Left forelimb (tissue), 1 donor: Measurements from ENCODE around the gene BCL2L1.
"Not testable (repeated sequence)": the region's sequence is repeated elsewhere in the genome, so short reads cannot be mapped to it uniquely, and the experiment has no call there.

Source experiments
- DNase-seq: peaks from one replicate; pipeline ENCODE4 v3.0.0-alpha.2; 2018; ENCODE audit warnings: low spot score

The BCL2L1 gene

DNA sequence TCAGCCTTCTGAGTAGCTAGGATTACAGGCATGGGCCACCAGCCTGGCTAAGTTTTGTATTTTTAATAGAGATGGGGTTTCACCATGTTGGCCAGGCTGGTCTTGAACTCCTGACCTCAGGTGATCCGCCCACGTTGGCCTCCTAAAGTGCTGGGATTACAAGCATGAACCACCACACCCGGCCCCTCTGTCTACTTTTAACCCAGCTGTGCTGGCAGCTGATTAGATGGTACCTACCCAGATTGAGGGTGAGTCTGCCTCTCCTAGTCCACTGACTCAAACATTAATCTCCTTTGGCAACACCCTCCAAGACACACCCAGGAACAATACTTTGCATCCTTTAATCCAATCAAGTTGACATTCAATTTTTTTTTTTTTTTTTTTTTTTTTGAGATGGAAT, 74.6 kb downstream of the BCL2L1 start:
- DNase-seq = not testable (repeated sequence)

DNA sequence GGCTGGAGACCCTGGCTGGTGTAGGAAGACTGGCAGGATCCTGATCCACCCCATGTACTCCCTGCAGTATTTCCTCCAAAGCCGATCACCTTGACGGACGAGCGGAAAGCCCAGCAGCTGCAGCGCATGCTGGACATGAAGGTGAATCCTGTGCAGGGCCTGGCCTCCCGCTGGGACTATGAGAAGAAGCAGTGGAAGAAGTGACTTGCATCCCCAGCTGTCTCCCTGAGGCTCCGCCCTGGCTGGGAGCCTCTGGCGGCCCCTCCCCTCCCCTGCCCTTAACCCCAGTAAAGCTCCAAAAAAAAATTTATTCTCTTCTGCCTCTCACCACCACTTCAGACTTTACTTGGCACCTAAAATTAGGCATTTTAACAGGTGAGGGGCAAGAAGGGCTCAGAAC, 78.0 kb downstream of the BCL2L1 start:
- no peak for DNase-seq

GRCh38 chr20:31643522-31643921, 79.1 kb downstream of the BCL2L1 start:
- DNase-seq = no peak

DNA sequence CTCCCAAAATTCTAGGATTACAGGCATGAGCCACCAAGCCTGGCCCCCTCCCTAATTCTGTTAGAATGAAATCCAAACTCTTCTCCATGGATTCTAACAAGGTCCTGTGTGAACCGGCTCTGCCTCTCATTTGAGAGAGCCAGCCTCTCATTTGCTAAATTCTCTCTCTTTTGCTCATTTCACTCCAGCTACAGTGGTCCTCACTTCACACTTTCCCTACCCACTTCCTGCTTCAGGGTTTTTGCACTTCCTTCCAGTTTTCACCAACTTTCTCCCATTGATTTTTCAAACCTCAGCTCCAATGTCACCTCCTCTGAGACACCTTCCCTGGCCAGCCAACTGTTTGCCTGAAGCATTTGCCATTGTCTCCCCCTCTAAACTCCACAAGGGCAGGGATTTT, 79.8 kb downstream of the BCL2L1 start:
- DNase-seq = no peak

DNA sequence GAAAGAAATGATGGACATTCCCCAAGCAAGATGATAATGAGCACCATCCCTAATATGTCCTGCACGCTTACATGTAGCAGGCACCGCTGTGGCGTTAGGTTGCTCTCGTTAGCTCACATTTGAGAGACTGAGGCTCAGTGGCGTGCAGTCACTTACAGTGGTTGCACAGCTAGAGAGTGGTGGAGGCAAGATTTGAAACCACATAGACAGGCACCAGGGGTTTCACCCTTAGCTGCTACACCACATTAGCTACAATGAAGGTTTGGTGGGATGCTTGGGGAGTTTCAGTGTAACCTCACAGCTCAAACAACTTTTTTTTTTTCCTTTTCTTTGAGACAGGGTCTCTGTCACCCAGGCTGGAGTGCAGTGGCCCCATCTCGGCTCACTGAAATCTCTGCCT, 81.3 kb downstream of the BCL2L1 start:
- DNase-seq = no peak

DNA sequence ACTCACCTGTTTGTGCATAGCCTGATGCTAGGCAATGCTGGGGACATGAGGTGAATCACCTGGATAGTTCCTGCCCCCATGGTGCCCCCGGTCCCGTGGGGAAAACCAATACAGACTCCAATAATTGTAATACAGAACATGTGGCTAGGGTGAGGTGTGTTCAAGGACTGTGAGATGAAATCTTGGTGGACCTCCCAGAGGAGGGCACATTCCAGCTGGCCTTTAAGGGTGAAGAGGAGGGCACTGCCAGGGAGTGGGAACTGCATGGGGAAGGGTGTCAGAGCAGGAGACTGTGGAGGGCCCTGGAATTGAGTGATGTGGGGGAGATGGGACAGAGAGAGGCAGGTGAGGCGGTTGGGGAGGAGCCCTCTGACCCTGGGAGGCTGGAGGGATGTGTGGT, 82.4 kb downstream of the BCL2L1 start:
- no peak for DNase-seq

DNA sequence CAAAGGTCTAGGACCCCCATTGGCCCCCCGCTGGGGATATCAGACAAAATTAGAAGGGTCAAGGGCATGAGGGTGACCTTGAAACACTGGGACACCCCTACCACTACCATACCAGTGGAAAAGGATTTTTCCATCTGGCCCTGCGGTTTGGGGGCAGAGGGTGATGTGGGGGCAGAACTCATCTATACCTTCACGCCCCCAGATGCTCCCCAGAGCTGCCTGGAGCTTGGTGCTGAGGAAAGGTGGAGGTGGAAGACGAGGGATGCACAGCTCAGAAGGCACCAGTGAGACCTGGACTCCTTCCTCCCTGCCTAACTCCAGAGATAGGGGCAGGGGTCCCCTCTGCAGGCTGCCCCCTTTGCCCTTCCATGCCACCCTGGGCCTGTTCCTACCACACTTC, 83.9 kb downstream of the BCL2L1 start:
- DNase-seq = no peak

DNA sequence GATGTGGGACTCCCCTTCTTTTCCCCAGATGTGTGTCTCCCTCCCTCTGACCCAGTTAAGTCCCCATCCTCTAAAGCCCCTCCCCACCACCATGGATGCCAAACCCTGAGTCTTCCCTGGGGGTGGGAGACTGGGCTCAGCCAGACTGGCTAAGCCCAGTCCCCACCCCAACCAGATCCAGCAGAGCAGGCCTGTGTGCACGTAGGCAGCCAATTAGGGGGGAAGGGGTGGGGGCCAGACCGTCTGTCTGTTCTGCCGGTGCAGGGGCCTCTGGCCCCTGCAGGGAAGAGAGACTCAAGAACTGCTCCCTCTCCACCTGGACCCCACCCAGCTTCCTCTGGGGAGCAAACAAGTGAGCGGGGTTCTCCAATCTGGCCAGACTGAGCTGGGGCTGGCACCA, 84.4 kb downstream of the BCL2L1 start:
- DNase-seq = no peak

DNA sequence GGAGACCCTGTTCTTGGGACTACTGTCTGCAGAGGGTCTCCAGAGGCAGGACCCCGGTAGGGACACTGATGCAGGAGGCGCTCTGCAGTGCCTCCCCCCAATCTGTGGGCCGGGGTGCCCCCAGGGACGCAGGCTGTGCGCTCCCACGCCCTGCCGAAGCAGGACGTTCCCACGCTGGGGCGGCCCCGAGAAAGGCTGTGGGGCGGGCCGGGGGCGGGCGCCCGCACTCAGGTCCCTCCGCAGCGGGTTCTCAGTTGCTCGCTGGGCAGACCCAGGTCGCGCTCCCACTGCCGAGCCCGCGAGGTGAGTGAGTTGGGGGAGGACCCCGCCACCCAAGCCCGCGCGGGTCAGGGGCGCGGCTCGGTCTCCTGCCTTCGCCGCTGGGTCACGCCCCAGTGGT, 85.0 kb downstream of the BCL2L1 start, which contains the start of gene COX4I2:
Gene COX4I2 (plus strand): TSS at position 253 of the 400 bp plus-strand sequence. CDS start 1,106 bp downstream, outside the sequence.
- DNase-seq = no peak

DNA sequence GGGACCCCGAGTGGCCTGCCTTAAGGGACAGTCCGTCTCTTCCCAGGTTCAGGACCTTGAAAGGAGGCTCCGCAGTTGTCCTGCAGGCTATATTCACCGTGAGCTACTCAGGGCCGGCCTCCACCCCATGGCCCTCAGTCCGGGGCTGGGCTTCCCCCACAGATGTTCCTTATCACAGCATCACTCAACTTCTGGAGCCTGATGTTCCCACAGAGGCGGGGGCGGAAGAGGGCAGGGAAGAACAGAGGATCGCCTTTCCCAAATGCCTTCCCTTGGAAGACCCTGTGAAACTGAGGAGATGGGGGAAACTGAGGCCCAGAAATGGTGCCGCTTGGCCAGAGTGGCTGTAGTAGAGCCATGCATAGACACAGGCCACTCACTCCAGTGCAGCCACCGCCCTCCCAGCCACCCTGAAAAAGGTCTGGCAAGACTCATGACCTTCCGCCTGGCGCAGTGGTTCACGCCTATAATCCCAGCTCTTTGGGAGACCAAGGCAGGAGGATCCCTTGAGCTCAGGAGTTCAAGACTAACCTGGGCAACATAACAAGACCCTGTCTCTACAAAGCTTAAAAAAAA, 89.2 kb downstream of the BCL2L1 start:
- no peak for DNase-seq

DNA sequence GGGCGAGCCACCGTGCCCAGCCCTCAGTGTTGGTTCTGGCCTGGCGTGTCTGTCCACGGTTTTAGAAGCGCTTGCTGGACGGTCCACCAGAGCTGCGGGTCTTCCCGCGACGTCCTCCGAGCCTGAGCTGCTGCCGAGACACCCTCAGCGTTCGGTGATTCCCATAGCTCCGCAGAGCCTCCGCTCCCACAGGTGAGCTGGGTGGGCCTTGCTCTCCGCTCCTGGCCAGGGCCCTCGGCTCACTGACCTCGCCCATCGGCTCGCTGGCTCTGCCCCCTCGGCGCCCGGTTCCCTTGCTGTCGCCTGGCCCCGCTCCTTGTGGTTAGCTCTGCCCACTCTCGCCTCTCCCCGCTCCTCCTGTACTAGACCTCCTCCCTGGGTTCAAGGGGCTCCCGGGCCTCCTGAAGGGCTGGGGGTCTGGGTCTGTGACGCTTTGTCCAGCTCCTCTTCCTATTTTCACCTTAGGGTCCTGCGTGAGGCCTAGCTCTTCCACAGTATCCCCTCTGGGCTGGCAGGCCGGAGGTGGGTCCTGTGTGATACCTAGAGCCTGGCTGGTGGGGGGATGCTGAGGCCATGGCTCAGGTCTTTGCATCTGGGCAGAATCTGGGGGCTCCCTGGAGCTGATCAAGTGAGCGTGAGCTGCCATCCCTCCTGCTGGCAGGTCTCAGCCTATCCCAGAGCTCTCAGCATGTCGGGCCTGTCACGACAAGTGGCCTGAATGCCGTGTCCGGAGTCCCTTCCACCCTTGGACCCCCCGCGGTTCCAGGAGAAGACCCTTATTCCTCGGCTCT, 89.9 kb downstream of the BCL2L1 start:
- DNase-seq = no peak

DNA sequence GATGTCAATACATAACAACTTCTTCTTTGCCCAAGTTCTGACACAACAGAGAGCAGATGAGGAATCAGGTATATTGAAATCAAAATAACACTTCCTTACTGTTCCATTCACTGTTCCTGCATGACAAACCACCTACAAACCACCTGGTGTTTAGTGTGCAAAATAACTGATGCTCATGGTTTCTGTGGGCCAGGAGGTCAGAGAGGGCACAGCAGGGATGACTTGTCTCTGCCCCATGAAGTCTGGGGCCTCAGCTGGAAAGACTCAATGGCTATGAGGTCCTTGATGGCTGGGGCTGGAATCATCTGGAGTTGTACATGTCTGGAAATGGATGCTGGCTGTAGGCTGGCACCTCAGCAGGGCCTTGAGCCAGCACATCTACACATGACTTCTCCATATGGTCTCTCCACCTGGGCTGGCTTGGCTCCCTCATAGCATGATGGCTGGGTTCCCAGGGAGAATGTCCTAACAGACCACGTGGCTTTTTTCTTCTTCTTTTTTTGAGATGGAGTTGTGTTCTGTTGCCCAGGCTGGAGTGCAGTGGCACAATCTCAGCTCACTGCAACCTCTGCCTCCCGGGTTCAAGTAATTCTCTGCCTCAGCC, 92.4 kb downstream of the BCL2L1 start:
- DNase-seq = no peak

DNA sequence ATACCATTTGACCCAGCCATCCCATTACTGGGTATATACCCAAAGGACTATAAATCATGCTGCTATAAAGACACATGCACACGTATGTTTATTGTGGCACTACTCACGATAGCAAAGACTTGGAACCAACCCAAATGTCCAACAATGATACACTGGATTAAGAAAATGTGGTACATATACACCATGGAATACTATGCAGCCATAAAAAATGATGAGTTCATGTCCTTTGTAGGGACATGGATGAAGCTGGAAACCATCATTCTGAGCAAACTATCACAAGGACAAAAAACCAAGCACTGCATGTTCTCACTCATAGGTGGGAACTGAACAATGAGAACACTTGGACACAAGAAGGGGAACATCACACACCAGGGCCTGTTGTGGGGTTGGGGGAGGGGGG, 94.6 kb downstream of the BCL2L1 start:
- not testable (repeated sequence) for DNase-seq

GRCh38 chr20:31626534-31626933, 96.1 kb downstream of the BCL2L1 start:
- DNase-seq = not testable (repeated sequence)

DNA sequence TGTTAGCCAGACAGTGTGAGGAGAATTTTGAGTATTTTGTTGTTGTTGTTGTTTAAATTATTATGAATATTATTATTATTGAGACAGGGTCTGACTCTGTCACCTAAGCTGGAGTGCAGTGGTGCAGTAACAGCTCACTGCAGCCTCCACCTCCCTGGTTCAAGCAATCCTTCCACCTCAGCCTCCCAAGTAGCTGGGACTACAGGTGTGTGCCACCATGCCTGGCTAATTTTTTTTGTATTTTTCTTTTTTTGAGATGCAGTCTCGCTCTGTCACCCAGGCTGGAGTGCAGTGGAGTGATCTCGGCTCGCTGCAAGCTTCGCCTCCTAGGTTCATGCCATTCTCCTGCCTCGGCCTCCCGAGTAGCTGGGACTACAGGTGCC, 99.6 kb downstream of the BCL2L1 start:
- DNase-seq = not testable (repeated sequence)

GRCh38 chr20:31620246-31620645, 102.4 kb downstream of the BCL2L1 start:
- no peak for DNase-seq

- no peak for DNase-seq
Observed at GRCh38 chr20:31617432-31618104, 105.1 kb downstream of the BCL2L1 start.

DNA sequence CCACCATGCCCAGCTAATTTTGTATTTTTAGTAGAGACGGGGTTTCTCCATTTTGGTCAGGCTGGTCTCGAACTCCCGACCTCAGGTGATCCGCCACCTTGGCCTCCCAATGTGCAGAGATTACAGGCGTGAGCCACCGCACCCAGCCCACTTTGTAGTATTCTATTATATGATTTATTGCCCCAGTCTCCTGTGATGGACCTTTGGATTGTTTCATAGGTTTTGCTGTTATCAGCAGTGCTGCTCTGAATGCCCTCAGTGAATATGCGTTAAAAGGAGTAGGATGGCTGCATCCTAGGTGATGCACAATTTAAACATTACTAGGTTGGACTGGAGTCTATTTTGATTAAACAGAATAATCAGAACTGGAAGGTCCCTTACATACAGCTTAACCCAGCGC, 107.3 kb downstream of the BCL2L1 start:
- DNase-seq = no peak
